ENCODE results near the gene PTGES3. TPM values are rescaled to one million over a fixed set of nuclear protein-coding genes. Genes with fewer than 3 reads are reported as not detected.

The PTGES3 gene
- total and polyA plus RNA-seq, 11 donors: 48.0 to 125 (median 103) TPM

DNA sequence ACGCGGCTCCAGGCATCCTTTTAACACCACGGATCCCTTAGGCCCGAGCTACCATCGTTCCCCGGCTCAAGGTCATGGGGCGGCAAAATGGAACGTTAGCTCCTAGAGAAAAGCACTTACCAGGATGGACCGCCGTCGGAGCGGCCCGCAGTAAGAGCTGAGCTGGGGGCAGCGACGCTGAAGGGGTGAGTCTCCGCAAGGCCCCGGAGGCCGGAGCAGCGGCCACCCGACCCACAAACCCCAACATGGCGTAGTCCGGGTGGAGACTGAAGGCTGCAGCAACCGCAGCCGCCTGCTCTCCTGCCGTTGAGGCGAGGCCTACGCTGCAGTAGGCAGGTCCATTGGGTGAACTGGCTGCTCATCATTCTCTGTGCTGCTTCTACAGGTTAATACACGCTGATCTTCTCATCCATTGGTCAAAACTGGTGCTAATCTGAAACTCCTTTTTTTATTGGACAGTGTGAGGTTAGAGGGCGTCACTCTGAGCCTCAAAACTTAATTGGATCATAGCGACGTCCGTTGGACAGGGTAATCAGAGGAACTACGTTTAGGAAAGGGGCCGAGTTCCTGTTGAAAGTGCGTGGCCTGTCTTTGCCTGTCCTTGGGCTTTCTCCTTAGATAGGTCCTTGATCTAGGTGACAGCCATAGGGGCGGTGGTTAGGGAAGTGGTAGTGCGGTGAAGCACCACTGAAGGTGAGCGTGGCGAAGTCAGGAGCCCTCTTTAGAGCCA is 42.2 kb downstream of the PTGES3 start, which contains the start of gene ATP5F1B:
ATP5F1B (minus strand) TSS at position 268 of the 730 bp plus-strand sequence; CDS start at position 247, 21 bp downstream.
- Histone ChIP-seq H3K4me3 (peak within 1 kb of the TSS; percentile 75 to 99 (median 86)), H3K27ac (peak within 1 kb of the TSS; percentile 87 to 98 (median 96)), H3K27me3 (no peaks in the 10 kb centered on the region), H3K4me1 (peaks cover 5 to 48% (median 38%) of the 10 kb centered on the region in 12 donors), H3K36me3 (peaks cover 3 to 42% (median 39%) of the 10 kb centered on the region in 9 donors), H3K9me3 (no peaks in the 10 kb centered on the region)
- WGBS, 4 donors: 0 to 4% (median 0%) methylated on average over 30 to 39 of the region's 39 CpGs
- intact Hi-C loops (cut with DNase I): loop anchor here (1.0 to 10.0 kb wide), 8 partner anchors 36 to 79 kb away; partner anchors contain the start of genes NACA (in 6 of the 10) and PTGES3 (in 5 of the 10)
- DNase-seq (peak; percentile 94 to 99 (median 98)), ATAC-seq (peak; percentile 97 to 99 (median 98))
- TF ChIP-seq, protein P1, sequence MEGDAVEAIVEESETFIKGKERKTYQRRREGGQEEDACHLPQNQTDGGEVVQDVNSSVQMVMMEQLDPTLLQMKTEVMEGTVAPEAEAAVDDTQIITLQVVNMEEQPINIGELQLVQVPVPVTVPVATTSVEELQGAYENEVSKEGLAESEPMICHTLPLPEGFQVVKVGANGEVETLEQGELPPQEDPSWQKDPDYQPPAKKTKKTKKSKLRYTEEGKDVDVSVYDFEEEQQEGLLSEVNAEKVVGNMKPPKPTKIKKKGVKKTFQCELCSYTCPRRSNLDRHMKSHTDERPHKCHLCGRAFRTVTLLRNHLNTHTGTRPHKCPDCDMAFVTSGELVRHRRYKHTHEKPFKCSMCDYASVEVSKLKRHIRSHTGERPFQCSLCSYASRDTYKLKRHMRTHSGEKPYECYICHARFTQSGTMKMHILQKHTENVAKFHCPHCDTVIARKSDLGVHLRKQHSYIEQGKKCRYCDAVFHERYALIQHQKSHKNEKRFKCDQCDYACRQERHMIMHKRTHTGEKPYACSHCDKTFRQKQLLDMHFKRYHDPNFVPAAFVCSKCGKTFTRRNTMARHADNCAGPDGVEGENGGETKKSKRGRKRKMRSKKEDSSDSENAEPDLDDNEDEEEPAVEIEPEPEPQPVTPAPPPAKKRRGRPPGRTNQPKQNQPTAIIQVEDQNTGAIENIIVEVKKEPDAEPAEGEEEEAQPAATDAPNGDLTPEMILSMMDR (IDR thresholded peaks at IDR 0.05): peak in 1 of 12 donors; percentile 9
- TF ChIP-seq POLR2A (IDR thresholded peaks at IDR 0.05): peak; percentile 90 to 98

DNA sequence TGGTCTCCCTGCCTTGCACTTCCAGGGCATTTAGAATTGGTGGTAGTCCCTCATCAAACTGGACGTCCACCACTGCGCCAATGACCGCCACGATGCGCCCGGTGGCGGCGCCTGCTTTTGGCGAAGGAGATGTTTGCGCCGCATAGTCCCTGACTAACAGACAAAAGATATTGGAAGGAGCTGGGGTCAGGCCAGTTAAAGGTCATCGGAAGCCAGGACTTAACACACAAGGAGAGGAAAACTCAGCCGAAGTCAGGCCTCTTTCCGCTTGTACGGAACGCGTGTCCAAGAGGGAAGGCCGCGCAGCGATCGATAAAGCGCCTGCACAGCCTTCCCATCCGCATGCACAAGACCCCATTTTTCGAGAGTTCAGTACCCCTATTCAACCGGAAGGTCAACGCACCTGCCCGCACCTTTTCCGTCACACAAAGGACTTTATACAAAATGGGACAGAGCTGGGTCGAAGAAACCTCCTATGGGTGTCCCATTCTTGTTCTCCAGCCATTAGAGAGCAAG is 42.8 kb downstream of the PTGES3 start:
- ATAC-seq: peak in 3 of 4 donors; percentile 9 to 26 (median 18)
- Histone ChIP-seq H3K36me3 (peaks cover 3 to 48% (median 45%) of the 10 kb centered on the region in 9 donors), H3K27ac (peak overlapping the region; percentile 87 to 98 (median 96)), H3K4me1 (peaks cover 5 to 53% (median 40%) of the 10 kb centered on the region in 12 donors), H3K9me3 (no peaks in the 10 kb centered on the region), H3K27me3 (no peaks in the 10 kb centered on the region), H3K4me3 (peak overlapping the region; percentile 75 to 99 (median 86))
- TF ChIP-seq, protein P1 (IDR thresholded peaks at IDR 0.05): no peak
- TF ChIP-seq POLR2A (IDR thresholded peaks at IDR 0.05): no peak
- peak in 2 of 5 donors; percentile 22 to 44 for DNase-seq
- 0 to 1% (median 0%) methylated on average over 24 to 29 of the region's 29 CpGs for WGBS, 4 donors
- intact Hi-C loops (cut with DNase I): loop anchor here in 8 of 10 donors (2.0 to 10.0 kb wide), 6 partner anchors 37 to 80 kb away; partner anchors contain the start of genes NACA (in 4 of the 8) and PTGES3 (in 3 of the 8)

DNA sequence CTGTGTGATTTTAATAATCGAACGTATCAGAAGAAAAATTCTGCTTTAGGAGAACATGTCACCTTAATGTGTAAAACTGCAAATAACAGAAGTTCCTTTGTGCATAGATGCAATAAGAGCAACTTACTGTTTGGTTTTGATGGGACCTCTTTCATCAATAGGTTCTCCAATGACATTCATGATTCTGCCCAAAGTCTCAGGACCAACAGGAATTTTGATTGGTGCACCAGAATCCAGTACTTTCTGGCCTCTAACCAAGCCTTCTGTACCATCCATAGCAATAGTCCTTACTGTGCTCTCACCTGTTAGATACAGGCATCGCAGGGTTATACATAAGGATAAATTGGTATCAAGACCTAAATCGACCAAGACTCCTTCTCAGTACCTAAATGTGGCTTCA is 43.4 kb downstream of the PTGES3 start:
- peaks cover 5 to 59% (median 43%) of the 10 kb centered on the region in 12 donors for H3K4me1 ChIP-seq
- no peaks in the 10 kb centered on the region for H3K27me3 ChIP-seq
- TF ChIP-seq POLR2A (IDR thresholded peaks at IDR 0.05): no peak
- TF ChIP-seq, protein P1 (IDR thresholded peaks at IDR 0.05): no peak
- peaks cover 3 to 54% (median 51%) of the 10 kb centered on the region in 9 donors for H3K36me3 ChIP-seq
- ATAC-seq (no peak), DNase-seq (no peak)
- H3K4me3 ChIP-seq: peak overlapping the region; percentile 75 to 99 (median 86)
- intact Hi-C loops (cut with DNase I): loop anchor here in 8 of 10 donors (2.0 to 10.0 kb wide), 6 partner anchors 38 to 80 kb away; partner anchors contain the start of genes NACA (in 4 of the 8) and PTGES3 (in 3 of the 8)
- WGBS, 4 donors: 33 to 35% (median 33%) methylated on average over 4 of the region's 4 CpGs
- H3K9me3 ChIP-seq: no peaks in the 10 kb centered on the region
- peak overlapping the region in 11 of 12 donors; percentile 87 to 98 (median 96) for H3K27ac ChIP-seq
